Right lobe of liver (tissue), 6 donors: ENCODE results near the gene DNASE2B. TPM values are rescaled to one million over a fixed set of nuclear protein-coding genes. Genes with fewer than 3 reads are reported as not detected.

Source experiments
- ATAC-seq, 4 donors: fragments of 200-7000 bp; cut with Tn5 transposase; one replicate each; pipeline ENCODE4 v1.9.1; 2020; ENCODE audit warnings: mild to moderate bottlenecking in 4 of 4, moderate library complexity in 4 of 4
- DNase-seq, 3 donors: peaks; one replicate each; pipeline ENCODE4 v3.0.0-alpha.2; 2020
- H3K27ac ChIP-seq, 3 donors: fragments of 200-600 bp; one replicate each; pipeline ENCODE4 v1.8.0; 2022
- H3K27me3 ChIP-seq, 2 donors: fragments of 200-600 bp; one replicate each; pipeline ENCODE4 v1.8.0; 2022
- H3K36me3 ChIP-seq, 4 donors: fragments of 200-600 bp; sonication (generic) in 1 of 4; one replicate each; pipeline versions ENCODE4 v1.5.1 to v1.8.0; 2017 to 2022; ENCODE audit warnings: control low read depth in 1 of 4
- H3K4me1 ChIP-seq, 4 donors: fragments of 200-600 bp; sonication (generic) in 1 of 4; one replicate each; pipeline versions ENCODE4 v1.5.1 to v1.8.0; 2017 to 2022; ENCODE audit warnings: control low read depth in 1 of 4
- H3K4me3 ChIP-seq, 3 donors: fragments of 200-600 bp; one replicate each; pipeline ENCODE4 v1.8.0; 2022
- H3K9me3 ChIP-seq, 4 donors: fragments of 200-600 bp; sonication (generic) in 1 of 4; one replicate each; pipeline versions ENCODE4 v1.5.1 to v1.8.0; 2017 to 2022; ENCODE audit warnings: control low read depth in 1 of 4
- POLR2A ChIP-seq: fragments of 450-650 bp; IDR thresholded peaks from one replicate; pipeline ENCODE4 v1.6.1; 2017; ENCODE audit warnings: antibody characterized with exemption, mild to moderate bottlenecking
- WGBS: methylation state at CpG from one replicate; pipeline ENCODE4 v1.1.6; 2018; ENCODE audit warnings: low coverage, low lambda C conversion rate; ENCODE audit not compliant: insufficient coverage; ENCODE audit errors: missing lambda C conversion rate; 5-methylcytosine and 5-hydroxymethylcytosine counted together
- intact Hi-C, 2 donors: fragments of 100-400 bp; cut with DNase I; formaldehyde crosslinking; loops; one replicate each; pipeline versions ENCODE4 v1.11.2 to v1.14.1; 2022
- total RNA-seq, 6 experiments: library from RNA; depleted of rRNA in 2 of 6; stranded (reverse); fragments of >200 nt in 2 of 6; fragmentation: NEBNext Ultra II Directional in 3 of 6; extraction: Animal tissue kit (Norgen Biotek cat#: 25700) in 3 of 6; gene quantifications; one replicate each; pipeline versions ENCODE4 v1.1.0 to v1.2.4, GENCODE V29; 2016 to 2023
- TF ChIP-seq, protein P1 (sequence below), 4 donors: fragments of 200-600 bp in 3 of 4; fragments of 450-650 bp in 1 of 4; IDR thresholded peaks; one replicate each; pipeline versions ENCODE4 v1.5.1 to v1.8.0; 2016 to 2022; ENCODE audit warnings: antibody characterized with exemption in 4 of 4, mild to moderate bottlenecking in 2 of 4
- donor health status: DM: no; HTN: yes; CAD: no.
- donor health status: DM: no; HTN: no; CAD: no.
- donor health status: DM: no; HTN: no; CAD: no.
- donor health status: DM: no; HTN: yes; CAD: no.
- donor health status: DM: no; HTN: yes; CAD: no.

Gene DNASE2B
- total RNA-seq, 6 experiments from 2014 or later = 0.17 to 0.25 (median 0.25) TPM; not detected in 3

DNA sequence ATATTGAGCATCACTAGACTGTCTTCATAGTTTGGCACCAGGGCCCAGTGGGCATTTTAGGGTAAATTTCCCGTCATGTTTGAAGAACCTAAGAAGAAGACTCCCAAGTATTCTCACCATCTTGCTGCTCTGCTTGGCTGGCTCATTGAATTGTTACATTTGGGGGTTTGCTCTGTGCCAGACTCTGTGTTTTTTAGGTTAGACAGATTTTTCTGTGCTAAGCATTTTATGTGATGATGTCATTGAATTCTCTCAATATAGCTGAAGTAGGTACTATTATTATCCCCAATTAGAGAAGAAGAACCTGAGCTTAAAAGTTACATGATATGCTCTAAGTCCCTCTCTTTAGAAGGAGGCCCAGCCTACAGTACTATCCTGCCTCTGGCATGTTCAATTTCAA, 28.0 kb upstream of the DNASE2B start:
- intact Hi-C loops = no loop called here
- Histone ChIP-seq H3K27ac (no peak overlapping the region), H3K4me1 (no peaks in the 10 kb centered on the region), H3K4me3 (no peak overlapping the region), H3K36me3 (no peaks in the 10 kb centered on the region), H3K27me3 (no peaks in the 10 kb centered on the region), H3K9me3 (no peaks in the 10 kb centered on the region)
- 83% methylated on average over 1 of the region's 1 CpG for WGBS
- no peak for ATAC-seq
- TF ChIP-seq POLR2A = no peak
- TF ChIP-seq, protein P1, sequence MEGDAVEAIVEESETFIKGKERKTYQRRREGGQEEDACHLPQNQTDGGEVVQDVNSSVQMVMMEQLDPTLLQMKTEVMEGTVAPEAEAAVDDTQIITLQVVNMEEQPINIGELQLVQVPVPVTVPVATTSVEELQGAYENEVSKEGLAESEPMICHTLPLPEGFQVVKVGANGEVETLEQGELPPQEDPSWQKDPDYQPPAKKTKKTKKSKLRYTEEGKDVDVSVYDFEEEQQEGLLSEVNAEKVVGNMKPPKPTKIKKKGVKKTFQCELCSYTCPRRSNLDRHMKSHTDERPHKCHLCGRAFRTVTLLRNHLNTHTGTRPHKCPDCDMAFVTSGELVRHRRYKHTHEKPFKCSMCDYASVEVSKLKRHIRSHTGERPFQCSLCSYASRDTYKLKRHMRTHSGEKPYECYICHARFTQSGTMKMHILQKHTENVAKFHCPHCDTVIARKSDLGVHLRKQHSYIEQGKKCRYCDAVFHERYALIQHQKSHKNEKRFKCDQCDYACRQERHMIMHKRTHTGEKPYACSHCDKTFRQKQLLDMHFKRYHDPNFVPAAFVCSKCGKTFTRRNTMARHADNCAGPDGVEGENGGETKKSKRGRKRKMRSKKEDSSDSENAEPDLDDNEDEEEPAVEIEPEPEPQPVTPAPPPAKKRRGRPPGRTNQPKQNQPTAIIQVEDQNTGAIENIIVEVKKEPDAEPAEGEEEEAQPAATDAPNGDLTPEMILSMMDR (IDR thresholded peaks at IDR 0.05) = no peak
- no peak for DNase-seq

DNA sequence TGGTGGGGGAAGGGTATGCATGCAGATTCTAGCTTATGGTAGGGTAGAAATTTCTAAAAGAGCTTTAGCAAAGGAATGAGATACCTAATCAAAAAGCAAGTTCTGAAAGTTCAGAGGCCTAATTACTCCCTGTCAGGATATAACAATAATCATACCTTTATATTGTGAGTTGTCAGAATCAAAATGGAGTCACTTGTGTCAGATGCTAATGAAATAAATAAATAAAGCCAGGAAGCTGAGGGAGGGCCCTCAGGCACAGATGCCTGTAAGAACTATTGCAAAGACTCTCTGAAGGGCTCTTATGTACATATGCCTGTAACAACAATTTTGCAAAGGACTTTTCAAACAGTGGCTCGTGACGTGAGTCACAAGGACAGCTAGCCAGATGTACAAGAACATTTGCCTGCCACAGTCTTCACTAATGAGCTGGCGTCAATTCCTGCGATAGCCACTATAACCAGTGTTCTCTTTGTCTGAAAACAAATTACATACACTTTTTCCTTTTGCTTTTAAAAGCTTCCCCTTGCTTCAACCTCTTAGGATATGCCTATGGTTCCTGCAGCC, 27.4 kb upstream of the DNASE2B start:
- 96% methylated on average over 3 of the region's 4 CpGs for WGBS
- Histone ChIP-seq H3K4me3 (no peak overlapping the region), H3K9me3 (no peaks in the 10 kb centered on the region), H3K27ac (no peak overlapping the region), H3K36me3 (no peaks in the 10 kb centered on the region), H3K27me3 (no peaks in the 10 kb centered on the region), H3K4me1 (no peaks in the 10 kb centered on the region)
- TF ChIP-seq POLR2A = no peak
- TF ChIP-seq, protein P1 (IDR thresholded peaks at IDR 0.05) = no peak
- intact Hi-C loops = no loop called here
- DNase-seq = no peak
- no peak for ATAC-seq

DNA sequence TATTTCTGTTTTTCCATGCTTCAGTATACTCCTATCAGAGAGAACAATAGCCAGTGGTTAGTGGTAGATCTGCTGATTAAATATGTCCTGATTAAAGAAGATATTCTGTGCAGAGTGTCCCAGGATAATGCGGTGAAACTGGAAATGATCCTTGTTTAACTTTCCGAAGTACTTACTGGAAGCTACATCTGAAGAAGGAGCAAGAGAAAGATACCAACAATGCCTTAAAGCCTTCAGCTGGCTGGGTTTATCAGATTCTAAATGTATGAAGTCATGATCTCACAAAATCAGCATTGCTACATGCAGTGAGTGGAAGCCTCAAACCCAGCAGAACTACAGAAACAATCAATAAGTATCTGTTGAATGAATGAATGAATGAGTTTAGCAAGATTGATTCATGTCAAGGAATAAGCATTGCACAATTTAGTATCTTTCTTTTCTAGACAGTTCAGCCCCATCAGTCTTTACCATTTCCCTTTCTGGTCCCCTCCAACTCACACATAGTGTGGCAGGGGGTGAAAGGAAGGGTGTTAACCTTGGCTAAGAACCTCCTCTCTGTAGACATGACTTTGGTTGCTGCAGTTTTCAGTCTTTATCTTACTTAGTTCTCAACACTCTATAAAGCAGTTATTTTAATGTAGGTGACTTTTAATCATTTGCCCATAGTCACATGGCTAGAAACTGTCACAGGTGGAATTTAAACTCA, 24.7 kb upstream of the DNASE2B start:
- intact Hi-C loops = no loop called here
- Histone ChIP-seq H3K36me3 (no peaks in the 10 kb centered on the region), H3K4me3 (no peak overlapping the region), H3K4me1 (no peaks in the 10 kb centered on the region), H3K9me3 (no peaks in the 10 kb centered on the region), H3K27me3 (no peaks in the 10 kb centered on the region), H3K27ac (no peak overlapping the region)
- WGBS = 53% methylated on average over 2 of the region's 2 CpGs
- DNase-seq = no peak
- ATAC-seq = no peak
- no peak for TF ChIP-seq POLR2A
- TF ChIP-seq, protein P1 (IDR thresholded peaks at IDR 0.05) = no peak

DNA sequence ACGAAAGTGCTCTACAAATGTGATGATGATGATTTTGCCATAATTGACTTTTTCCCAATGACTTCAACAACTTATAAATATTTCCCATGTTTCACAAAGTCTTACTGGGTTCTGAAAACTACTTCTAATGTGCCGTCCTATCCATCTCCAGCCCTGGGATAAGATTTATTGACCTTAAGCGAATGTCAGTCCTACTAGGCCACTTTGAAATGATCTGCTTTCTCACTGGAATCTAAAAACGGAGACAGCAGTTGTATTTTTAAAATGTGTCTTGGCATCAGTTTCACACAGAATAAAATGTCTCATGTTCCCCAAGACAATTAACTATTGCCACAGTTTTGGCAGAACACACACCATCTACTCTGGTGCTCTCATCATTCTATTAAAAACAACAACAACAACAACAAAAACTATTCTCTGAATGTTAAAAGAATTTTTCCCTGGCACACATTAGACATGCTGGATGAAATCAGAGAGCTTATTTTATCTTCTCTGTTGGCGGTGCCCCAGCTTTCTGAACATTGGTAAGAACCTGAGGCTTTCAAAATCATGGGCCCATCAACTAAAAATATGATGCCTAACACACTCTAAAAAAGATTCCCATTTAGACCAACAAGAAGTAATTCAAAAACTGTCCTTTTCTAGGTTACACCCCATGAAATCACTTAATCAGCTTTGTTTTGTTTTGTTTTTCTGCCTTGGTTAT, 23.1 kb upstream of the DNASE2B start:
- H3K27ac ChIP-seq = no peak overlapping the region
- H3K9me3 ChIP-seq = no peaks in the 10 kb centered on the region
- H3K4me3 ChIP-seq = no peak overlapping the region
- no peak for ATAC-seq
- no peak for TF ChIP-seq POLR2A
- TF ChIP-seq, protein P1 (IDR thresholded peaks at IDR 0.05) = no peak
- H3K4me1 ChIP-seq = no peaks in the 10 kb centered on the region
- intact Hi-C loops = no loop called here
- no peak for DNase-seq
- 83% methylated on average over 5 of the region's 5 CpGs for WGBS
- H3K27me3 ChIP-seq = no peaks in the 10 kb centered on the region
- H3K36me3 ChIP-seq = no peaks in the 10 kb centered on the region
